K562 (cell line): Measurements from ENCODE around the gene UPK2. TPM values are rescaled to one million over a fixed set of nuclear protein-coding genes. Genes with fewer than 3 reads are reported as not detected.
A peak's percentile ranks its signal among the peaks of the same experiment; 100 is the strongest.

Experiments used
- CBX8 ChIP-seq: fragments of 200-600 bp; sonication (generic); IDR thresholded peaks from 2 replicates; pipeline ENCODE4 v1.6.1; 2012; ENCODE audit warnings: borderline replicate concordance, mixed run types, low read depth, mild to moderate bottlenecking, moderate library complexity, mixed read lengths, low read length, control low read depth, inconsistent platforms; ENCODE audit not compliant: poor library complexity, severe bottlenecking; ENCODE audit errors: extremely low read depth
- DACH1 ChIP-seq: fragments of 450-650 bp; IDR thresholded peaks from 2 replicates; pipeline ENCODE4 v1.6.1; 2018; ENCODE audit not compliant: partially characterized antibody
- EP400 ChIP-seq: fragments of 450-650 bp; IDR thresholded peaks from 2 replicates; pipeline ENCODE4 v1.6.1; 2017; ENCODE audit warnings: antibody characterized with exemption, mild to moderate bottlenecking, moderate library complexity
- GABPA ChIP-seq: fragments of 200-800 bp; sonication (Bioruptor generic); conservative IDR thresholded peaks from 2 replicates; pipeline ENCODE4 v1.6.1; 2016; ENCODE audit warnings: low read depth, missing genetic modification characterization, missing compliant biosample characterization
- GTF3C2 ChIP-seq: IDR thresholded peaks from 3 replicates; pipeline ENCODE4 v1.6.1; 2011; ENCODE audit warnings: borderline replicate concordance, mild to moderate bottlenecking, moderate library complexity; ENCODE audit not compliant: insufficient read length; ENCODE audit errors: extremely low read depth
- HBP1 ChIP-seq: fragments of 450-650 bp; formaldehyde crosslinking; IDR thresholded peaks from 2 replicates; pipeline ENCODE4 v1.4.0; 2022; ENCODE audit warnings: missing genetic modification characterization
- KAT7 ChIP-seq: sonication (generic); formaldehyde crosslinking; IDR thresholded peaks from 2 replicates; pipeline ENCODE4 v1.8.0; 2022; ENCODE audit warnings: missing genetic modification reagents, mild to moderate bottlenecking, borderline replicate concordance
- MYNN ChIP-seq, 2 experiments: sonication (generic); formaldehyde crosslinking in 1 of 2; IDR thresholded peaks; 2 replicates each; pipeline versions ENCODE4 v1.5.0 to v1.6.1; 2016 to 2020; ENCODE audit warnings: antibody characterized with exemption in 1 of 2, missing genetic modification reagents in 1 of 2
- NR4A1 ChIP-seq, 2 experiments: fragments of 250-450 bp in 1 of 2; fragments of 450-650 bp in 1 of 2; sonication (Bioruptor Pico) in 1 of 2; IDR thresholded peaks; 2 replicates each; pipeline versions ENCODE4 v1.4.0 to v1.6.1; 2016 to 2020; ENCODE audit warnings: mild to moderate bottlenecking in 2 of 2, missing compliant biosample characterization in 1 of 2, missing genetic modification characterization in 1 of 2, moderate library complexity in 1 of 2
- SREBF2 ChIP-seq: sonication (generic); formaldehyde crosslinking; IDR thresholded peaks from 2 replicates; pipeline ENCODE4 v1.4.0; 2020; ENCODE audit warnings: mild to moderate bottlenecking, missing genetic modification reagents
- STAT5B ChIP-seq: fragments of 250-450 bp; sonication (Bioruptor Pico); IDR thresholded peaks from 2 replicates; pipeline ENCODE4 v1.8.0; 2021; ENCODE audit warnings: mild to moderate bottlenecking, inconsistent platforms
- TEAD1 ChIP-seq, 2 experiments: fragments of 450-650 bp in 1 of 2; sonication (generic) in 1 of 2; formaldehyde crosslinking; IDR thresholded peaks; 2 replicates each; pipeline versions ENCODE4 v1.4.0 to v1.8.0; 2020 to 2022; ENCODE audit warnings: mild to moderate bottlenecking in 2 of 2, missing genetic modification reagents in 1 of 2
- TEAD4 ChIP-seq, 2 experiments: sonication (generic) in 1 of 2; formaldehyde crosslinking in 1 of 2; IDR thresholded peaks; 2 replicates each; pipeline versions ENCODE4 v1.6.1 to v1.8.0; 2012 to 2022; ENCODE audit warnings: borderline replicate concordance in 1 of 2, inconsistent platforms in 1 of 2, low read length in 1 of 2, mild to moderate bottlenecking in 1 of 2, missing genetic modification reagents in 1 of 2
- THRAP3 ChIP-seq: fragments of 450-650 bp; IDR thresholded peaks from 2 replicates; pipeline ENCODE4 v1.6.1; 2016; ENCODE audit warnings: mild to moderate bottlenecking, inconsistent platforms, borderline replicate concordance
- XRCC4 ChIP-seq: IDR thresholded peaks from one replicate; pipeline ENCODE4 v1.6.1; 2011; ENCODE audit not compliant: insufficient read depth, insufficient read length; ENCODE audit errors: extremely low read depth
- ZNF121 ChIP-seq: sonication (generic); formaldehyde crosslinking; conservative IDR thresholded peaks from 2 replicates; pipeline ENCODE4 v1.8.0; 2022; ENCODE audit warnings: missing genetic modification reagents
- polyA plus RNA-seq, 8 experiments: library from polyadenylated mRNA; depleted of rRNA in 4 of 8; stranded (reverse) in 5 of 8; unstranded in 3 of 8; fragments of >200 nt; fragmentation: Nextera tagmentation in 2 of 8; fragmentation: Illumina TruSeq in 1 of 8; extraction: Ambion mirVana in 2 of 8; extraction: Trizol in 1 of 8; gene quantifications; 2 replicates each; pipeline versions ENCODE4 v1.2.1 to v1.2.3, GENCODE V29; 2011 to 2014; ENCODE audit warnings: inconsistent platforms in 1 of 8, missing spikeins in 1 of 8
- total RNA-seq, 7 experiments: library from RNA; depleted of rRNA in 6 of 7; stranded (reverse); fragments of >200 nt in 6 of 7; fragmentation: Illumina TruSeq in 2 of 7; extraction: Trizol in 2 of 7; gene quantifications; 2 replicates each; pipeline versions ENCODE4 v1.2.1 to v1.2.3, GENCODE V29; 2011 to 2021; ENCODE audit warnings: low replicate concordance in 1 of 7
- TF ChIP-seq, protein P1 (sequence below): sonication (generic); formaldehyde crosslinking; IDR thresholded peaks from 2 replicates; pipeline ENCODE4 v1.8.1; 2023; ENCODE audit warnings: mild to moderate bottlenecking, missing genetic modification reagents, moderate library complexity
- TF ChIP-seq, protein P2 (sequence below): sonication (generic); formaldehyde crosslinking; IDR thresholded peaks from 2 replicates; pipeline ENCODE4 v1.8.1; 2023; ENCODE audit warnings: mild to moderate bottlenecking, missing genetic modification reagents

Gene UPK2
- total and polyA plus RNA-seq, 9 of the 15 experiments (the other 6 are each of a cell fraction or from before 2014, with no cell fraction given) = not detected

DNA sequence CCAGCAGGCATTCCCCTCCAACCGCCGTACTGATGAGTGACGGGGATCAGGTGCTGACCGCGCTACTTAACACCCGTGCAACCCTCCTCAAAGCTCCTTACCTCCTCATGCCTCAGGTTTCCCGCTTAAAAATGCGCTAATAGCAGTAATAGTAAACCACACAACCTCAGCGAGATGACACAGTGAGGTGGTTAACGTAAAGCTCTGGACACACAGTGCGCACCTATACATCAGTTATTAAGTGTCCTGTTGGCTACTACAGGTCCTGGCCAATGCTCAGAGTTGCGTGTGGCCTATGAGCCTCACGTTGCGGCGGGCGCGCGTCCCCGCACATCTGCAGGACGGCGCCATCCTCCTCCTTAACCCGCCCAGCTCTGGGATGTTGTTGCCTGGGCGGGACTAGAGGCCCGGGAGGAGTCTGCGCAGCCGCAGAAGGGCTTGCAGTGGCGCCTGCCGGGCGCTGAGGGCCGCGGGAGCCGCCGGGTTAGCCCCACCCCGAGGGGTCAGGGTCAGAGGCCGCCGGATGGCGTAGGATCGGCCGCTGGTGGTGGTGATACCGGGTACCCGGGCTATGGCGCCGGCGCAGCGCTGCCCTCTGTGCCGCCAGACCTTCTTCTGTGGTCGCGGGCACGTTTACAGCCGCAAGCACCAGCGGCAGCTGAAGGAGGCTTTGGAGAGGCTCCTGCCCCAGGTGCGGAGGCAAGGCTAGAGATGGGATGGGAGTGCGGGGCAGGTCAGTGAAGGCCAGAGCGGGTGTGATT lies 41.7 kb downstream of the UPK2 start, which contains the start of gene CENATAC (continued):
- TF ChIP-seq, protein P1, sequence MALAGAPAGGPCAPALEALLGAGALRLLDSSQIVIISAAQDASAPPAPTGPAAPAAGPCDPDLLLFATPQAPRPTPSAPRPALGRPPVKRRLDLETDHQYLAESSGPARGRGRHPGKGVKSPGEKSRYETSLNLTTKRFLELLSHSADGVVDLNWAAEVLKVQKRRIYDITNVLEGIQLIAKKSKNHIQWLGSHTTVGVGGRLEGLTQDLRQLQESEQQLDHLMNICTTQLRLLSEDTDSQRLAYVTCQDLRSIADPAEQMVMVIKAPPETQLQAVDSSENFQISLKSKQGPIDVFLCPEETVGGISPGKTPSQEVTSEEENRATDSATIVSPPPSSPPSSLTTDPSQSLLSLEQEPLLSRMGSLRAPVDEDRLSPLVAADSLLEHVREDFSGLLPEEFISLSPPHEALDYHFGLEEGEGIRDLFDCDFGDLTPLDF = peak; percentile 81; the same call in 1 of the 2 replicates
- TF ChIP-seq THRAP3 (no peak), GABPA (tag) (peak; percentile 68), DACH1 (peak; percentile 5), TEAD1 (CRISPR knock-in tag; IDR thresholded peaks at IDR 0.05) (no peak), EP400 (peak; percentile 70), CBX8 (no peak), KAT7 (0 out of 2 replicates have a peak, but pooled peaks have one; percentile 53), STAT5B (CRISPR knock-in tag) (no peak), TEAD4 (IDR thresholded peaks at IDR 0.05; ENCODE audit: low read length) (no peak), TEAD4 (CRISPR knock-in tag; IDR thresholded peaks at IDR 0.05; ENCODE audit: borderline replicate concordance) (no peak), SREBF2 (CRISPR knock-in tag) (peak; percentile 86; the same call in 1 of the 2 replicates), GTF3C2 (no peak), HBP1 (CRISPR knock-in tag) (0 out of 2 replicates have a peak, but pooled peaks have one; percentile 31), ZNF121 (CRISPR knock-in tag) (no peak), MYNN (IDR thresholded peaks at IDR 0.05) (no peak; the same call in 1 of the 2 replicates), MYNN (CRISPR knock-in tag; IDR thresholded peaks at IDR 0.05) (no peak), NR4A1 (CRISPR knock-in tag; IDR thresholded peaks at IDR 0.05) (peak; percentile 21; the same call in 1 of the 2 replicates), NR4A1 (tag; IDR thresholded peaks at IDR 0.05) (no peak), XRCC4 (no peak)
- TF ChIP-seq, protein P2, sequence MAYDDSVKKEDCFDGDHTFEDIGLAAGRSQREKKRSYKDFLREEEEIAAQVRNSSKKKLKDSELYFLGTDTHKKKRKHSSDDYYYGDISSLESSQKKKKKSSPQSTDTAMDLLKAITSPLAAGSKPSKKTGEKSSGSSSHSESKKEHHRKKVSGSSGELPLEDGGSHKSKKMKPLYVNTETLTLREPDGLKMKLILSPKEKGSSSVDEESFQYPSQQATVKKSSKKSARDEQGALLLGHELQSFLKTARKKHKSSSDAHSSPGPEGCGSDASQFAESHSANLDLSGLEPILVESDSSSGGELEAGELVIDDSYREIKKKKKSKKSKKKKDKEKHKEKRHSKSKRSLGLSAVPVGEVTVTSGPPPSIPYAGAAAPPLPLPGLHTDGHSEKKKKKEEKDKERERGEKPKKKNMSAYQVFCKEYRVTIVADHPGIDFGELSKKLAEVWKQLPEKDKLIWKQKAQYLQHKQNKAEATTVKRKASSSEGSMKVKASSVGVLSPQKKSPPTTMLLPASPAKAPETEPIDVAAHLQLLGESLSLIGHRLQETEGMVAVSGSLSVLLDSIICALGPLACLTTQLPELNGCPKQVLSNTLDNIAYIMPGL (CRISPR knock-in tag) = no peak; the same call in 1 of the 2 replicates
